HL-60 (cell line): ENCODE data around the gene MYH9.

ENCODE experiments used
- DNase-seq, 2 experiments: peaks; one replicate each; pipeline ENCODE4 v3.0.0-alpha.2; 2010 to 2020; ENCODE audit warnings: low read depth in 1 of 2, low spot score in 1 of 2
- H3K27ac ChIP-seq: fragments of 250-450 bp; sonication (Bioruptor Pico); replicated peaks from 2 replicates; pipeline ENCODE4 v1.5.1; 2020; ENCODE audit warnings: mild to moderate bottlenecking, moderate library complexity
- H3K27me3 ChIP-seq: fragments of 250-450 bp; sonication (Bioruptor Pico); 2 replicates; pipeline ENCODE4 v1.5.1; 2021; ENCODE audit warnings: mild to moderate bottlenecking, moderate library complexity; ENCODE audit not compliant: insufficient read depth, poor library complexity, severe bottlenecking
- H3K4me3 ChIP-seq: replicated peaks from 2 replicates; pipeline ENCODE4 v1.5.1; 2011; ENCODE audit warnings: mild to moderate bottlenecking, control low read depth, low read length; ENCODE audit not compliant: insufficient read depth
- CTCF ChIP-seq: IDR thresholded peaks from one replicate; pipeline ENCODE4 v1.5.1; 2011; ENCODE audit warnings: low read length, control low read depth, inconsistent platforms; ENCODE audit not compliant: insufficient read depth
- GABPA ChIP-seq: IDR thresholded peaks from 2 replicates; pipeline ENCODE4 v1.6.1; 2012; ENCODE audit warnings: low read depth
- POLR2AphosphoS5 ChIP-seq: IDR thresholded peaks from 2 replicates; pipeline ENCODE4 v1.6.1; 2012; ENCODE audit warnings: low read depth
- REST ChIP-seq: IDR thresholded peaks from 2 replicates; pipeline ENCODE4 v1.6.1; 2012; ENCODE audit warnings: low read depth; ENCODE audit not compliant: insufficient replicate concordance
- SPI1 ChIP-seq: IDR thresholded peaks from 2 replicates; pipeline ENCODE4 v1.6.1; 2012; ENCODE audit warnings: low read depth, mild to moderate bottlenecking, borderline replicate concordance

Gene MYH9

GRCh38 chr22:36247955-36248354 lies 139.8 kb downstream of the MYH9 start:
- Histone ChIP-seq H3K27ac (no peak overlapping the region), H3K4me3 (no peak overlapping the region), H3K27me3 (no peaks in the 10 kb centered on the region)
- TF ChIP-seq CTCF, result no peak
- TF ChIP-seq SPI1, result no peak
- TF ChIP-seq REST, result no peak
- TF ChIP-seq POLR2AphosphoS5, result no peak
- TF ChIP-seq GABPA, result no peak
- no peak for DNase-seq

GRCh38 chr22:36246718-36247117 lies 141.0 kb downstream of the MYH9 start:
- Histone ChIP-seq H3K27me3 (no peaks in the 10 kb centered on the region), H3K4me3 (no peak overlapping the region), H3K27ac (no peak overlapping the region)
- TF ChIP-seq CTCF (no peak), SPI1 (no peak), POLR2AphosphoS5 (no peak), GABPA (no peak), REST (no peak)
- DNase-seq, result no peak

GRCh38 chr22:36245805-36246356 lies 141.9 kb downstream of the MYH9 start:
- no peak for DNase-seq
- Histone ChIP-seq H3K27ac (no peak overlapping the region), H3K4me3 (no peak overlapping the region), H3K27me3 (no peaks in the 10 kb centered on the region)
- TF ChIP-seq GABPA, result no peak
- TF ChIP-seq SPI1, result no peak
- no peak for TF ChIP-seq POLR2AphosphoS5
- no peak for TF ChIP-seq CTCF
- no peak for TF ChIP-seq REST
